HG02610 (cell line): ENCODE data around the gene ABHD2.
"Not testable (repeated sequence)": the region's sequence is repeated elsewhere in the genome, so short reads cannot be mapped to it uniquely, and the experiment has no call there.

Source experiments
- ATAC-seq: cut with Tn5 transposase; IDR thresholded peaks from one replicate; pipeline ENCODE4 v1.9.1; 2021; ENCODE audit warnings: mild to moderate bottlenecking, moderate library complexity; ENCODE audit not compliant: unreplicated experiment

Gene ABHD2

GRCh38 chr15:89118481-89118989 lies 30.3 kb downstream of the ABHD2 start:
- no peak for ATAC-seq

DNA sequence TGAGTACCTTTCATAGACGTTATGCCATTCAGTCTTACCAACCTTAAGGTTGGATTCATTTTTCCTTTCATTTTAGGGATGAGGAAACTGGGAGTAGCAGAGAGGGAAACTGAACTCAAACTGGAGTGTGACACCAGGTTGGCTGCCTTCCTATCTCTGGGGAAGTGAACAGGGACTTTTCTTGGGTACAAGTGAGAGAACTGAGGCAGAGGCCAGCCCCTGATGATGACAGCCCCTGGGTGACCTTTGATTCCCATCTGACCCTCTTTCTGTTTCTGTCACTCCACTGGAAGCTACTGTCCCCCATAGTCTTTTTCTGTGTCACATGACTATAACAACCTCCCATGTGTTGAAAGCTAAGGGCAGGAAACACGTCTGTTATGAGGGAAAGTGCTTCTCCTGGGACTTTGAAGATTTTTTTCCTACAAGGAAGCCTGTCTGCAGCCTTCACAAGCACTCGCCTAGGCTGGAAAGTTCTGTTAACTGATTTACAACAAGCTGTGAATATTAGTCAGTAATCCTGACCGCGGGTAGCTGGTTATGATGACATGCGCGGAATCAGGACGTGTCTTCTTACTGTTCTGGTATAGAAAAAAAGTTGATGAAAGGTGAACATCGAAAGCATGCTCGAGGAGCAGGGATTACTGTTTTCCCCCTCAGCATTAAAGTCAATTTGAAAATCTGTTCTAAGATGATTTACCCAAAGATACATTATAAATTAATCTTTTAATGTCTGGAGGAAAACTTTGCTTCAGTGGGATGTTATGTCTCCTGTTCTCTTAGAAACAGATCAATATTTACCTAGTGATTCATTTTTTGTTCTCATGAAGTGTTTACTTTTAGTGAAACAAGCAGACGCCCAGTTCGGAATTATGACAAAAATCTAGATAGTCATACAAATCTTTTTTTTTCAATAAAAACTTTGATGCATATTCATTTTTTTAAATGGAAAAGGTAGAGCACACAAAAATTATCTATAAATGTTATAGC lies 31.5 kb downstream of the ABHD2 start:
- ATAC-seq = no peak

DNA sequence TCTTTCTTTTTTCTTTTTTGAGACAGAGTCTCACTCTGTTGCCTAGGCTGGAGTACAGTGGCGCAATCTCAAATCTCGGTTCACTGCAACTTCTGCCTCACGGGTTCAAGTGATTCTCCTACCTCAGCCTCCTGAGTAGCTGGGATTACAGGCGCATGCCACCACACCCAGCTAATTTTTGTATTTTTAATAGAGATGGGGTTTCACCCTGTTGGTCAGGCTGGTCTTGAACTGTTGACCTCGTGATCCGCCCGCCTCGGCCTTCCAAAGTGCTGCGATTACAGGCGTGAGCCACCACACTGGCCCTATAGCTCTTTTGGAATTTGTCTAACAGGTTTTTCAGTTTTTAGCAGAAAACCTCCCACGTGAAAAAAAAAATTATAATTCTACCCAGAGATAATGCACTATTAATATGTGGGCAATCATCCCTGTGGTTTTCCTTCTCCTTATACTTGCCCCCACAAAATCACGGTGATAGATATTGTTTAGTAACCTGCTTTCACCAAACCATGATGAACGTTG lies 32.3 kb downstream of the ABHD2 start:
- not testable (repeated sequence) for ATAC-seq

- no peak for ATAC-seq
Measured at GRCh38 chr15:89121414-89121813, 33.2 kb downstream of the ABHD2 start.

DNA sequence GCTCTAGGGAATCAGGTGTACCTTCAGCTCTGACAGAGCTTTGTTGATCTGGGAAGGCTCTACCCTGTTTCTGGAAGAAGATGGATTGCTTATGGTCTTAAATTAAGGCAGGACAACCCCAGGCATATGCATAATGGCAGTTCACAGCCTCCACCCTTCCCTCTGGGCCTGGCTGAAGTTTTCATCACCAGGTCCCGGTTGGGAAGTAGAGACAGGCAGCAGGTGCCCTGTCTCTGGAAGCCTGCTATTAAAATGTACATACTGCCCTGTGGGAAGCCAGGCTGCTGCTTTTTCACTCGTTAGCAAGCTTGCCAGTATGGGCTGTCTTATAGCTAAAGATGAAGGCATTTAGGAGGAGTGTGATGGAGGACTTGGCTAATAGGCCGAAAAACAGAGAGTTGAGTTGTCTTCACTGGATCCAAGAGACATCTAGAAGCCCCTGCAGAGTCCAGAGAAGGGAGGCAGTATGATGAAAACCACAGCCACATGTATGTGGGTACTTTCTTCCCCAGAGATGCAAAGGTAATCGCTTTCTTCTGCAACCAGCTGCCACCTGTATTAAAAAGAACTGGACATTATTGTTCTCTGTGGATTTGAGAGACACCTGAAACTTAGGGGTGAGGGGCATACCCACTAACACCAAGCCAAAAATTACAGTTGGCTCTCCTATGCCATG lies 34.4 kb downstream of the ABHD2 start:
- no peak for ATAC-seq

GRCh38 chr15:89123181-89123525 lies 34.9 kb downstream of the ABHD2 start:
- no peak for ATAC-seq

GRCh38 chr15:89125088-89125826 lies 37.0 kb downstream of the ABHD2 start:
- no peak for ATAC-seq

DNA sequence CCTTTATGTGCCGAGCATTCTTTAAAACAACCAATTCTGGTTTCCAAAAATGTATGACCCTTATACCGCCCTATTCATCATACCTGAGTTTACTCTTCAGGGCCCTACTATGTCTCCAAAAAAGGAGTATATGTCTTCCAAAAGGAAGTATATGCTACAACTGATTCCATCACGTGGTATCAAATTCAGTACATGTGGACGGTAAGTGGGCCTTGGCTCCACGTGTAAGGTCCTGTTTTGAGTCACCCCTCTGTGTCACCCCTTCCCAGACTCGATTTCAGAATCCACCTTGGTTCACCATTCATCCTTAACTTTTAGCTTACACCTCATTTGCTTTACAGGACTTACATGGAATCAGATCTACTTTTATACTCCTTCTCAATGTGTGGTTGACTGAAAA lies 37.8 kb downstream of the ABHD2 start:
- ATAC-seq = no peak

DNA sequence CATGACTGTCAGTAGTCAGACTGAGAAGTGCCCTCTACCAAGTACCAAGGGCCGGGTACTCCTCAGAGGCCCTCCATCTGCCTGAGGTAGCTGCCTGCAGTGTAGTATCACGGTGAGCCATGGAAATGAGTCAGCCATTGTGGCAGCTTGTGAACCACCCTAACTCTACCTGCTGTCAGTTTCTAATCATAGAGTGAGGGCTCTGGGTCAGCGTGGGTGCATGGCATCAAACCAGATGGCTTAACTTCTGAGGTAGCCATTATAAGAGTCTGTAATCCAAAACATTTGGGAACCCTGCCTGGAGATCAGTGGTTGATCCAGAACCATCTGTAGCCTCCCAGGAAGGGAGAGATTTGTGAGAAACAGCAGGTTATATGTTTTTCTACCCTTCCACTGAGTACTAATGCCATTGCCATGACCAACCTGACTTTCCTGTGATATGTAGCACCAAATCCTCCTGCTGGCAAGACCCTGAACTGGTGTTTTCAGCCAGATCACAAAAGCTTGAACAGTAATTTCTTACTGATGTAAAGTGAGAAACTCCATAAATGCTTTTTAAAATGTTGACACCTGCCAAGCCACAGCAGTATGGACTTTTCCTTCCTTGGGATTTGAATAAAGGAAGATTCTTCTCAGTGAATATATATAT lies 38.9 kb downstream of the ABHD2 start:
- ATAC-seq = no peak

GRCh38 chr15:89128320-89129122 lies 40.3 kb downstream of the ABHD2 start:
- ATAC-seq = no peak

DNA sequence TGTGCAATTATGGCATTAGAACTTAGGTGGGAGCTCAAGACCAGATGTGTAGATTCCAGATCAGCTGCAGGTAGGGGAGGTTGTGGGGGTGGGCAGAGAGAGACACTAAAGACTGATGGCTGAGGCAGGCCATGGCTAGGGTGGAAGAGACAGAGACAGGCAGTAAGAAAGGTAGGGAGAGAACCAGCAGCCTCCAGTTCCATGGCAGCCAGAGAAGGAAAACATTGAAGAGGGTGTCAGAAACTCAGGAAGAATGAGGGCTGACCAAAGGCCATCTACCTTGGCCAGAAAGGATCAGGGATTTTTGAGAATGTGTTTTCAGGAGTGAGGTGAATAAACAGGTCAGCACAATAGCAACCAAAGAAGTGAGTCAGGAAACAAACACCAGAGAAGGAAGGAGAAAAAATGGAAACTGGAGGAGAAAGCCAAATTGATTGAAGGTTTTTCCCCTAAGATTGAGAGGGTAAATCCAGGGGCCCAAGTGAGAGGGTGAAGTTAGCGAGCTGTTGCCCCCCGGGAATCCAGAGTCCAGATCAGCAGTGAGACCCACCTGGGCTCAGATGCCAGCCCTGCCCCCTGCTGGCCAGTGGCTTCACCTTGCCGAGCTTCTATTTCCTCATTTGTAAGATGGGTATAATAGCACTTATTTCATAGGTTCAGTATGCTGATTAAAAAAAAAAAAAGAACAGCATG lies 41.0 kb downstream of the ABHD2 start:
- no peak for ATAC-seq

- no peak for ATAC-seq
Measured at GRCh38 chr15:89129816-89130134, 41.5 kb downstream of the ABHD2 start.

- peak; percentile 89 for ATAC-seq
Measured at GRCh38 chr15:89130201-89130600, 41.9 kb downstream of the ABHD2 start.

GRCh38 chr15:89131731-89132130 lies 43.5 kb downstream of the ABHD2 start:
- ATAC-seq = no peak

DNA sequence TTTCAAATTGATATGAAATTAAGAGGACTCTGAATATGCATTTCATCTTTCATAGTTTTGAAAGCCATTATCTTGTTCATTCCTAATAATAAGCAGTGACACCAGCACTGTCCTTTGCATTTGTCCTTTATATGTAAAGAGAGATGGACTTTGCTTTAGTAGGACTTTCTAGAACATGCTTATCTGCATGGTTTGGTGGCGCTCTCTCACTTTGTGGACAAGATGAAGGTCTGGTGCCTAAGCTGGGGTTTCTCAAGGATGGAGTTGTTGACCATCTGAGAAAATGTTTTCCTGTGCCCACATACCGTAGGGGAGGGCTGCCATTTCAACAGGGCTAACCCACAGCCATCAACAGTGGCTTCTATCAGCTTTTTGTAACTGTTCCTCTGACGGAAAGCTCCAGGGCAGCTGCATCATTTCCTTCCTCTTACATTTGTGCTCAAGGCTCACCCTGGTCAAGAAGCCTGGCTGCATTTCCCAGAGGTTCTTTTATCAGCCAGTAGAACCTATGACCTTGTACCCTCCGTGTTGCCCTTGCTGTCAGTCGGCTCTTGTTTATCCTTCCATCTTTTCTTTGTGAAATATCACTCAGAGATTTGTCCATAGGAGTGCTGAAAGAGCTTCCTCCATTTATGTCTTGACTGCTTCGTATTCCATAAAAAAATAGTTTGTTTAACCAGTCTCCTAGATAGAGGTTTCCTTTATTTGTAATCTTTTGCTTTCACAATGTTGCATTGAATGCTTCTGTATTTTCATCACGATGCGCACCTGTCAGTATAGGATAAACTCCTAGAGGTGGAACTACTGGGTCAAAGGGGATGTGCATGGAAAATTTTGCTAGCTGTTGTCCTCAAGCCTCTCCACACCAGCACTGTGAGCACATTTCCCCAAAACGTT lies 44.6 kb downstream of the ABHD2 start:
- ATAC-seq = no peak

- not testable (repeated sequence) for ATAC-seq
Measured at GRCh38 chr15:89135387-89136077, 47.3 kb downstream of the ABHD2 start.

GRCh38 chr15:89136078-89136806 lies 48.0 kb downstream of the ABHD2 start:
- ATAC-seq = no peak
